ENCODE measurements around the gene CMSS1. TPM values are rescaled to one million over a fixed set of nuclear protein-coding genes. Genes with fewer than 3 reads are reported as not detected.

Gene CMSS1
- total RNA-seq, 4 donors from 2014 or later: 23.2 to 89.5 (median 67.6) TPM

- no peak overlapping the region for H3K27ac ChIP-seq
Measured at GRCh38 chr3:99789011-99789721, 28.5 kb upstream of the CMSS1 start.

GRCh38 chr3:99794485-99794884 lies 23.2 kb upstream of the CMSS1 start:
- Histone ChIP-seq H3K4me3 (no peak overlapping the region), H3K4me1 (peaks cover 0 to 2% of the 10 kb centered on the region in 2 donors), H3K27me3 (no peaks in the 10 kb centered on the region), H3K36me3 (no peaks in the 10 kb centered on the region), H3K9me3 (no peaks in the 10 kb centered on the region), H3K27ac (no peak overlapping the region)
- in situ Hi-C loops (cut with MboI; ENCODE audit: low sequenced_read_pairs in 4 of 4) (no loop called here), intact Hi-C loops (cut with DNase I; ENCODE audit: low total_unique reads) (no loop called here)
- no peak for DNase-seq
- ATAC-seq: no peak
- TF ChIP-seq, protein P1, sequence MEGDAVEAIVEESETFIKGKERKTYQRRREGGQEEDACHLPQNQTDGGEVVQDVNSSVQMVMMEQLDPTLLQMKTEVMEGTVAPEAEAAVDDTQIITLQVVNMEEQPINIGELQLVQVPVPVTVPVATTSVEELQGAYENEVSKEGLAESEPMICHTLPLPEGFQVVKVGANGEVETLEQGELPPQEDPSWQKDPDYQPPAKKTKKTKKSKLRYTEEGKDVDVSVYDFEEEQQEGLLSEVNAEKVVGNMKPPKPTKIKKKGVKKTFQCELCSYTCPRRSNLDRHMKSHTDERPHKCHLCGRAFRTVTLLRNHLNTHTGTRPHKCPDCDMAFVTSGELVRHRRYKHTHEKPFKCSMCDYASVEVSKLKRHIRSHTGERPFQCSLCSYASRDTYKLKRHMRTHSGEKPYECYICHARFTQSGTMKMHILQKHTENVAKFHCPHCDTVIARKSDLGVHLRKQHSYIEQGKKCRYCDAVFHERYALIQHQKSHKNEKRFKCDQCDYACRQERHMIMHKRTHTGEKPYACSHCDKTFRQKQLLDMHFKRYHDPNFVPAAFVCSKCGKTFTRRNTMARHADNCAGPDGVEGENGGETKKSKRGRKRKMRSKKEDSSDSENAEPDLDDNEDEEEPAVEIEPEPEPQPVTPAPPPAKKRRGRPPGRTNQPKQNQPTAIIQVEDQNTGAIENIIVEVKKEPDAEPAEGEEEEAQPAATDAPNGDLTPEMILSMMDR (IDR thresholded peaks at IDR 0.05 in 4 of 5, conservative IDR thresholded peaks at IDR 0.05 in 1 of 5): no peak
- no peak for TF ChIP-seq POLR2A (IDR thresholded peaks at IDR 0.05)

More at GRCh38 chr3:99789011-99789721, 28.5 kb upstream of the CMSS1 start:
- intact Hi-C loops (cut with DNase I; ENCODE audit: low total_unique reads): no loop called here
- Histone ChIP-seq H3K9me3 (no peaks in the 10 kb centered on the region), H3K36me3 (no peaks in the 10 kb centered on the region), H3K27me3 (no peaks in the 10 kb centered on the region), H3K4me1 (peaks cover 0 to 5% of the 10 kb centered on the region in 2 donors), H3K4me3 (no peak overlapping the region)
- in situ Hi-C loops (cut with MboI; ENCODE audit: low sequenced_read_pairs in 4 of 4): no loop called here
- DNase-seq (no peak), ATAC-seq (no peak)
- TF ChIP-seq POLR2A (IDR thresholded peaks at IDR 0.05): no peak
- TF ChIP-seq, protein P1 (IDR thresholded peaks at IDR 0.05 in 4 of 5, conservative IDR thresholded peaks at IDR 0.05 in 1 of 5): peak in 3 of 5 experiments; percentile 25 to 46 (median 33)

- ATAC-seq (no peak), DNase-seq (no peak)
- no peaks in the 10 kb centered on the region for H3K36me3 ChIP-seq
- in situ Hi-C loops (cut with MboI; ENCODE audit: low sequenced_read_pairs in 4 of 4): no loop called here
- no peaks in the 10 kb centered on the region for H3K4me1 ChIP-seq
- no peak overlapping the region for H3K4me3 ChIP-seq
- H3K27ac ChIP-seq: no peak overlapping the region
- H3K9me3 ChIP-seq: no peaks in the 10 kb centered on the region
- intact Hi-C loops (cut with DNase I; ENCODE audit: low total_unique reads): no loop called here
- TF ChIP-seq, protein P1 (IDR thresholded peaks at IDR 0.05 in 4 of 5, conservative IDR thresholded peaks at IDR 0.05 in 1 of 5): no peak
- no peak for TF ChIP-seq POLR2A (IDR thresholded peaks at IDR 0.05)
- no peaks in the 10 kb centered on the region for H3K27me3 ChIP-seq
Measured at GRCh38 chr3:99795573-99795972, 22.1 kb upstream of the CMSS1 start.

DNA sequence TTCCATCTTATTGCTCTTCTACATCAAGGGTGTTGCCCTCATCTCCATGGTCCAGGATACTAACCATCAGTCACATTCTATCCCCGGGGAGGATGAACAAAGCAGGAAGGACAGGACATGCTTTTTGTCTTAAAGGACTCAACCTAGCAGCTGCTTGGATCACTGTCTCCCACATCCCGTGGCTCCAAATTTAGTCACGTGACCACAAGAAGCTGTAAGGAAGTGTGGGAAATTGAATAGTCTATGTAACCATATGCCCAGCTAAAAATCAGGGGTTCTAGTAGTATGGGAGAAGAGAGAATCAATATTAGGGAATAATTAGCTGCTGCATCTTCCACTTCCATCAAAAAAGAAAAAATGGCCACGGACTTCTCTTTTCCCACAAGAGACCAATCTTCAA lies 18.2 kb upstream of the CMSS1 start:
- Histone ChIP-seq H3K4me3 (no peak overlapping the region), H3K27me3 (no peaks in the 10 kb centered on the region), H3K27ac (no peak overlapping the region), H3K36me3 (no peaks in the 10 kb centered on the region), H3K4me1 (no peaks in the 10 kb centered on the region), H3K9me3 (no peaks in the 10 kb centered on the region)
- in situ Hi-C loops (cut with MboI; ENCODE audit: low sequenced_read_pairs in 4 of 4): no loop called here
- ATAC-seq (no peak), DNase-seq (no peak)
- no peak for TF ChIP-seq POLR2A (IDR thresholded peaks at IDR 0.05)
- TF ChIP-seq, protein P1 (IDR thresholded peaks at IDR 0.05 in 4 of 5, conservative IDR thresholded peaks at IDR 0.05 in 1 of 5): no peak
- intact Hi-C loops (cut with DNase I; ENCODE audit: low total_unique reads): no loop called here
